ENCODE data around the gene PLXNA2.

Gene PLXNA2

DNA sequence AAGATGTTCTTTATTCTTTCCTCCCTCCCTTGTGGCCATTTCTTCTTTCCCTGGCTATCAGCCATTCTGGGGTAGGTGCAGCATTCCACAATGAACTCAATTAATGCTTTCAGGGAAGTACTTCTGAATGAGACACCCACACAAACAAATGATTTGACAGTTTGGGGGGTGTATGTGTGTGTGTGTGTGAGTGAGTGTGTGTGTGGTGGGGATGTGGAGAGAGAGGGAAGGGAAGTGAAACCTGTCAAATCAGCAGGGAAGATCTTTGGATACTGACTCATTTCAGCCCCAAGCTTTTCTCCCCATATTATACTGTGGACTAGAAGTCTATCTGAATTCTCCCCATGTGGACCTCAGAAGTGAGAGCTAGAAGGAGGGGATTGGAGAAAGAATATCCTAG is 178.3 kb downstream of the PLXNA2 start:
- H3K4me3 ChIP-seq (ENCODE audit: low read depth, low read length): no peak overlapping the region
- no peak for DNase-seq (ENCODE audit: low read depth, low spot score)
- ChIA-PET POLR2A (no interaction called here), CTCF (interaction anchor here (1.1 to 1.4 kb wide), 2 partner anchors 16 to 43 kb away, joined by 3 to 5 read pairs; no protein-coding TSS in a partner anchor)
- TF ChIP-seq, protein P1, sequence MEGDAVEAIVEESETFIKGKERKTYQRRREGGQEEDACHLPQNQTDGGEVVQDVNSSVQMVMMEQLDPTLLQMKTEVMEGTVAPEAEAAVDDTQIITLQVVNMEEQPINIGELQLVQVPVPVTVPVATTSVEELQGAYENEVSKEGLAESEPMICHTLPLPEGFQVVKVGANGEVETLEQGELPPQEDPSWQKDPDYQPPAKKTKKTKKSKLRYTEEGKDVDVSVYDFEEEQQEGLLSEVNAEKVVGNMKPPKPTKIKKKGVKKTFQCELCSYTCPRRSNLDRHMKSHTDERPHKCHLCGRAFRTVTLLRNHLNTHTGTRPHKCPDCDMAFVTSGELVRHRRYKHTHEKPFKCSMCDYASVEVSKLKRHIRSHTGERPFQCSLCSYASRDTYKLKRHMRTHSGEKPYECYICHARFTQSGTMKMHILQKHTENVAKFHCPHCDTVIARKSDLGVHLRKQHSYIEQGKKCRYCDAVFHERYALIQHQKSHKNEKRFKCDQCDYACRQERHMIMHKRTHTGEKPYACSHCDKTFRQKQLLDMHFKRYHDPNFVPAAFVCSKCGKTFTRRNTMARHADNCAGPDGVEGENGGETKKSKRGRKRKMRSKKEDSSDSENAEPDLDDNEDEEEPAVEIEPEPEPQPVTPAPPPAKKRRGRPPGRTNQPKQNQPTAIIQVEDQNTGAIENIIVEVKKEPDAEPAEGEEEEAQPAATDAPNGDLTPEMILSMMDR (IDR thresholded peaks at IDR 0.05; ENCODE audit: insufficient read depth, low read length, missing control alignments): no peak

- DNase-seq (ENCODE audit: low read depth, low spot score): no peak
- no peak overlapping the region for H3K4me3 ChIP-seq (ENCODE audit: low read depth, low read length)
- ChIA-PET POLR2A (no interaction called here), CTCF (no interaction called here)
- TF ChIP-seq, protein P1 (IDR thresholded peaks at IDR 0.05; ENCODE audit: insufficient read depth, low read length, missing control alignments): no peak
Observed at GRCh38 chr1:208061632-208062031, 182.6 kb downstream of the PLXNA2 start.

DNA sequence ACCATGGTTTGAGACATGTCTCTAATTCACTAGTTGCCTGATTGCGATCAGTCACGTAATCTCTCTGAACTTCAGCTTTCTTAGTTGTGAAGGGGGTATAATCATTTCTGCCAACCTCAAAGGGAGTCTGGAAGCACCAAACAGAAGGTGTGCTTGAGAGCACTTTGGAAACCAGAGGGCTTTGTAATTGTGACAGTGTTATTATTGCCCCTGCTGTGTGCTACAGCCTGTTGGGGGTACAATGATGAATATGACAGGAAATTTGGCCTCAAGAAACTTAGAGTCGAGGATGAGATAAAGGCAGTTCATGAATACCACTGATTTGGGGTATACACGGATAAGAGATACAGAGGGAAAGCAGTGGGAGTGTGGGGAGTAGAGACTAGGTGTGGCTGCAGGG is 183.1 kb downstream of the PLXNA2 start:
- DNase-seq (ENCODE audit: low read depth, low spot score): no peak
- POLR2A ChIA-PET: no interaction called here
- TF ChIP-seq, protein P1 (IDR thresholded peaks at IDR 0.05; ENCODE audit: insufficient read depth, low read length, missing control alignments): no peak
- no peak overlapping the region for H3K4me3 ChIP-seq (ENCODE audit: low read depth, low read length)
- CTCF ChIA-PET: no interaction called here

GRCh38 chr1:208060215-208060869 is 183.8 kb downstream of the PLXNA2 start:
- TF ChIP-seq, protein P1 (IDR thresholded peaks at IDR 0.05; ENCODE audit: insufficient read depth, low read length, missing control alignments): no peak
- CTCF ChIA-PET: no interaction called here
- no peak overlapping the region for H3K4me3 ChIP-seq (ENCODE audit: low read depth, low read length)
- DNase-seq (ENCODE audit: low read depth, low spot score): no peak
- POLR2A ChIA-PET: no interaction called here

DNA sequence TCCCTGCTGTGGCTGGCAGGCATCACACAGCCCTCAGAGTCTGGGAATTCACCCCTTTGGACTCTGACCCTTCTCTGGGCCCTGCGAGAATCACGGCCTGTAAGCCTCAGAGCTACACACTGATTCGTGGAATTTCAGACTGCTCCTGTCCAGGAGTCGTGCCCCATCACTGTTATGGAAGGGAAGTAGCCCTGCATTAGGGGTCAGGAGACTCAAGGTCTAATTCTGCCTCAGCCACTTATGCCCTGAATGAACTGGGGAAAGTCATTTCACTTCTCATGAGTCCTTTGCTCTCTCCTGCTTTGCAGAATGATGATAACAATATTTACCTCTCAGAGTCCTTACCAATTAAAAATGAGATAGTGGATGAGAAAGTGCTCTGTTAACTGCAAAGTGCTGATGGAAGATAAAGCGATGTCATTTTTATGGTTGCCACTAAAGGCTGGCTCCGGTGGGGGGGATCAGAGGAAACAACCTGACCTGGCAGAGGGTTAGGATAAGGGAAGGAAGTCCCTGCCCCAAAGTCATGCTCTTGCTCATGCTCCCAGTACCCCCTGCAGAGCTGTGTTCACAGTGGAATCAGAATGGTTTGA is 184.7 kb downstream of the PLXNA2 start:
- no peak for DNase-seq (ENCODE audit: low read depth, low spot score)
- H3K4me3 ChIP-seq (ENCODE audit: low read depth, low read length): no peak overlapping the region
- TF ChIP-seq, protein P1 (IDR thresholded peaks at IDR 0.05; ENCODE audit: insufficient read depth, low read length, missing control alignments): no peak
- CTCF ChIA-PET: interaction anchor here (1.3 kb wide), 1 partner anchor 22 kb away, joined by 3 read pairs; no protein-coding TSS in a partner anchor
- POLR2A ChIA-PET: no interaction called here

DNA sequence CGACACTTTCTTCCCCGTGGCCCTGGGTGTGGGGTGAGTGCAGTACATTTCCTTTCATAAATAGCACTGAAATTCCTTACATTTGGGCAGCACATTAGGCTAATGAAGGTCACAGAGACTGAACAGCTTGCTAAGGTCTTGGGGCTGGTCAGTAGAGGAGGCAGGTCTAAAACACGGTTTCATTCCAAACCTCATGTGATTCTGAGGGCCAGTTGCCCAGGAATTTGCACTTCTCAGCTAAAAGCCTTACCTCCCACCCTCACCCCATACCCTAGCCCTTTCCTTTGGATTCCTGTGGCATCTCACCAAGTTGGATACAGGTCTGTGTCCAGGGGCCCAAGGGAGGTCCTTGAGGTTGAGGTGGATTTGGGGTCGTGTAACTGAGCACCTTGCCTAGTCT is 185.4 kb downstream of the PLXNA2 start:
- no peak for DNase-seq (ENCODE audit: low read depth, low spot score)
- TF ChIP-seq, protein P1 (IDR thresholded peaks at IDR 0.05; ENCODE audit: insufficient read depth, low read length, missing control alignments): no peak
- ChIA-PET CTCF (interaction anchor here (1.0 to 1.3 kb wide), 3 partner anchors 23 to 181 kb away, joined by 3 to 4 read pairs (median 3); no protein-coding TSS in a partner anchor), POLR2A (no interaction called here)
- H3K4me3 ChIP-seq (ENCODE audit: low read depth, low read length): no peak overlapping the region
